Spleen (tissue), 7 donors: ENCODE results near the gene KRT40.

ENCODE experiments used
- CTCF ChIP-seq, 11 experiments: fragments of 200-600 bp in 7 of 11; fragments of 450-650 bp in 4 of 11; sonication (generic) in 4 of 11; IDR thresholded peaks in 8 of 11; conservative IDR thresholded peaks in 3 of 11; 1 replicate in 7 of 11; 2 replicates in 4 of 11; pipeline versions ENCODE4 v1.4.0 to v1.8.0; 2016 to 2021; ENCODE audit warnings: antibody characterized with exemption in 11 of 11, inconsistent platforms in 4 of 11, mild to moderate bottlenecking in 1 of 11
- POLR2A ChIP-seq, 3 donors: fragments of 450-650 bp; IDR thresholded peaks; one replicate each; pipeline ENCODE4 v1.5.1; 2017; ENCODE audit warnings: antibody characterized with exemption in 3 of 3, mild to moderate bottlenecking in 1 of 3
- POLR2AphosphoS5 ChIP-seq, 3 donors: sonication (generic); formaldehyde crosslinking; IDR thresholded peaks; one replicate each; pipeline ENCODE4 v1.5.1; 2017; ENCODE audit warnings: antibody characterized with exemption in 3 of 3
- donor health status: DM: no; HTN: no; CAD: no; lungs with moderate emphysema.
- donor health status: DM: no; HTN: no; CAD: no.
- donor health status: DM: no; HTN: no; CAD: no.

- no peak for TF ChIP-seq POLR2A (IDR thresholded peaks at IDR 0.05)
- TF ChIP-seq CTCF (IDR thresholded peaks at IDR 0.05 in 8 of 11, conservative IDR thresholded peaks at IDR 0.05 in 3 of 11): no peak
- TF ChIP-seq POLR2AphosphoS5 (IDR thresholded peaks at IDR 0.05): no peak
Observed at GRCh38 chr17:40952154-40952553, 32.0 kb downstream of the KRT40 start.
